SHP77 (cell line): Measurements from ENCODE around the gene SPATS2L.

ENCODE experiments used
- DNase-seq, 2 experiments: peaks; one replicate each; lab custom pipeline; 2025; lab: John Stamatoyannopoulos, UW

SPATS2L gene

DNA sequence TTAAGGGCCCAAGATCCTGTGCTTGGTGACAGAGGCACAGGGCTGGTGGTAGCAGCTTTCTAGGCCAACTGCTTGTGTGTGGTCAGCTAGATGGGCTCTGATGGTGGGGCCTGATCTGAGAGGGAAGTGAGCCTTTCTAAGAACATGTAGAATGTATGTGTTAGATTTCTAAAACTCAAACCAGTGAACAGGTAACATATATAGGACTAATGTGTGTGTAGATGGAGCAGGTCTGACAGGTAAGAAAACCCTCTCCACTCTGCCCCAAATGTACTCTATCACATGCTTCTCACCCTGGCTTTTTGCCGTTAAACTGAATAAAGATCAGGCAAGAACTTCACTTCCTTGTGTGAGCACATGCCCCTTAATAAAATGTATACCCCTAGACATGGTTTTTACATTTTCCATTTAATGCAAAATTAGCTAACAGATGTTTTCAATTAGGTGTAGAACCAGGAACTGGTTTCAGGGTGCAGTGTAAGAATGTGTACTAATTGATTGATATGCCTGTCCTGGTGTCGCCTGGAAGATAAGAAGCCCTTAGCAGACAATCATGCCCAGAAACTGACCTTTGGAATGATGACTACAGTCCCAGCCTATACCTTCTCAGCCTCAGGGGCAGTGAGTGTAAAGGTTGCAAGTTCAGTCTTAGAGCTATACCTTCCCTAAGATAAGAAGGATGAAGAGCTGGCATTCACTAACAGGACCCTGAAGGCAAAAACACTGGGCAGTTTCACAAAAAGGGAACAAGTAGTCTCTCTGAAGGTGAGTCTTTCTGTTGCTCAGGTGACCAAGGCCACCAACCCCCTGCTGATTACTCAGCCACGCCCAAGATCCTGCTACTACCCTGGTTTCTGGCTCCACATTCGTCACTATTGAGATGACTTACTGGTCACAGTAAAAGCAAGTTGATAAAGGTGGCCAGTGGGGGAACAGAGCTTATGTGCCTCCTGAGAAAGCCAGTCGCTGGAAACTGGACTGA, 71.2 kb downstream of the SPATS2L start:
- no peak for DNase-seq

GRCh38 chr2:200378652-200379290, 72.3 kb downstream of the SPATS2L start:
- no peak for DNase-seq

DNA sequence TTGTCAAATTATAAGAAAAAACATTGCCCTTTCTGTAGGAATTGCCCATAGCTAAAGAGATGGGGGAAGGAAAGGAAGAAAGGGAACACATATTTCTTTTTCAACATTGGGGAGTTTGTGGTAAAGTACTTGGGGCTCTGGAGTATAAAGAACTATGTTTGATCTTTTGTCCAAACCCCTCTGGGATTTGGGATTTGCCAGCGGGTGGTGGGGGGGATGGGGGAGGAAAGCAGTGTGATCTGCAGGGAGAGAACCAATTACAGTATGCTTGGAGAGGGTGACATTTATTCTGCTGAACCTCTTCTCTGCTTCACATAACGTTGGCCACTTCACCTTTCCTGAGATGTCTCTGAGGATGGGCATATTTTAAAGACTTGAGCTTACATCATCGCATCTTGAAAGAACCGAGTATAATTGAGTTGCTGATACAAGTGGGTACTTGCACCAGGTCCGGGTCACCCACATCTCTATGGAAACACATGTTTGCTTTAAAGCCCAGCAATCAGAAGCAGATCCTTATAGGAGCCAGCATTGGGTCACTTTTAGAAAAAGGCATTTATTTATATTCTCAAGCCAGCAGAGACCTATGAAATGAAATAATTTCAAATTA, 73.1 kb downstream of the SPATS2L start:
- no peak for DNase-seq

GRCh38 chr2:200380091-200380561, 73.6 kb downstream of the SPATS2L start:
- DNase-seq: no peak

- DNase-seq: no peak
These were observed 74.5 kb downstream of the SPATS2L start for GRCh38 chr2:200380833-200381542.

DNA sequence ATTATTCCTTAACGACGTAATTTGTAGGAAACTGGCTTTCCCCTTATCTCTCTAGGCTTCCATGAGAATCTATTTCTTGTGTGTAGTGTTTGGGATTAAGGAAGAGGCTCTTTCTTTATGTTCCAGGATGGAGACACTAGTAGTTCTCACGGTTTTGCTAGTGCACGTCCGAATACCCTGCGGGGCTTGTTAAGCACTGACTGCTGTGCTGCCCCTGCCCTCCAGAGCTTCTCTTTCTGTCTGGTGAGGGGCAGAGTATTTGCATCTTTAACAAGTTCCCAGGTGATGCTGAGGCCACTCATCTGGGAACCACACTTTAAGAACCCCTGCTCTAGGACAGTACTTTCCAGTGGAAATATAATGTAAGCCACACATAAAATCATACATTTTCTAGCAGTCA, 76.4 kb downstream of the SPATS2L start:
- no peak for DNase-seq

- DNase-seq: no peak
These were observed 77.1 kb downstream of the SPATS2L start for GRCh38 chr2:200383380-200384110.

GRCh38 chr2:200385063-200385635, 78.7 kb downstream of the SPATS2L start:
- no peak for DNase-seq

DNA sequence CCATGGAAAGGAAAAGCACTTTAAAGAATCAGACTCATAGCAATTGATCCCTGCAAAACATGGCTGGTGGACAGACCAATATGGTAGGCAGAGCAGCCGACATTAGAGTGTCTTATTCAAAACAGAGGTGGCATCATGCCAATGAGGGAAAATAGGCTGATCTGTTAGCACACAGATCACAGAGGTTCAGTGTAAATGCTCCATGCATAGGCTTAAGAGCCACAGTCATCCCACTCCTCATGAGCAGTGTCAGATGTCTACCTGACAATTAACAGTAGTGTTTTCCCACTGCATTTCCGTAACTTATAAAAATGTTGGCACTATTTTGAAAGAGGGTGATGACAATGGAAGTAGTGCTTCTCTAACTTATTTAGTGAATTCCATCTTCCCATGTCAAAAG, 86.7 kb downstream of the SPATS2L start:
- DNase-seq: no peak

DNA sequence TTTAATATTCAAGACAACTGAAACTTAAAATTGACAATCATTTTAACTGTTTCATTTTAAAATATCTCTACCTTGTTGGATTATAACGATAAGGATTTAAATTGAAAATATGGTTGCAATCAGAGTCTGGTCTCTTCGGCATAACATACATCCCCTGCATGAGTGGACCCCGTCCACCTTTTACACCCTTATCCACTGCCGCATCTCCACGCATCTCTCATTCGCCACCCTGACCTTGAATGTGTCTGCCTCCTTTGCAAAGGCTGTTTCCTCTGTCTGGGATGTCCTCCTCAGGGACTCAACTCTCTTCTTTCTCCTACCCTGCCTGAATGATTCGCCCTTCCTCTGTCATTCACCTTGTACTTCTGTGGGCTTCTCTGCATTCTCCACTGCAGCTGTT, 87.6 kb downstream of the SPATS2L start:
- DNase-seq: no peak

- DNase-seq: no peak
These were observed 90.3 kb downstream of the SPATS2L start for GRCh38 chr2:200396781-200397242.

DNA sequence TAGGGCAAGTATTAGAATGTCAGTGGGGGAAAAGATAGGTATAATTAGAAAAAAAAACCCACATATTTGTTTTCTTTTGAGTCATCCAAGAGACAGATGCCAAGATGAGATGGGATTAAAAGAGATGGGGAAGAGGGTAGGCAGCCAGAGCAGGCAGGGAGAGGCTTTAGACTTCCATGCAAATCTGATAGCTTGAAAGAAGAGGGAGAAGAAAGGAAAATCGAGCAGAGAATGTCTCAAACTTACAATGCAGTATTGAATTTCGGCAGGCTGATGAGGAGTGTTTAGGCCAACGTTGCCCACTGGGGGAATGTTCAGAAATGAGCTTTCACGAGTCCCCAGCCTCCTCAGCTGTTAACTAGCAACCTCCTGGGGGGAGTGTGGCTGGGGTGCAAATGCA, 91.3 kb downstream of the SPATS2L start:
- no peak for DNase-seq

DNA sequence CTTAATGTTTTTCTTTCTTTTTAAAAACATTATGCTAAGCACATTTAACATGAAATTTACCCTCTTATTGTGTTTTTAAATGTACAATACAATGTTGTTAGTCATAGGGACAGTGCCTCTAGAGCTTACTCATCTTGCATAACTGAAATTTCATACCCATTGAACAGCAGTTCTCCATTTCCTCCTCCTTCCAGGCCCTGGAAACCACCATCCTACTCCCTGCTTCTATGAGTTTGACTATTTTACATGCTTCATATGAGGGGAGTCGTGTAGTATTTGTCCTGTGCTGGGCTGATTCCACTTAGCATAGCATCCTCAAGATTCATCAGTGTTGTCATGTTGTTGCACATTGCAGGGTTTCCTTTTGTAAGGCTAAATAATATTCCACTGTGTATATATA, 92.6 kb downstream of the SPATS2L start:
- no peak for DNase-seq

- DNase-seq: no peak
These were observed 93.1 kb downstream of the SPATS2L start for GRCh38 chr2:200399636-200400035.

GRCh38 chr2:200403814-200404213, 97.3 kb downstream of the SPATS2L start:
- DNase-seq: no peak

GRCh38 chr2:200404615-200405014, 98.1 kb downstream of the SPATS2L start:
- DNase-seq: no peak

- peak; percentile 54 to 58 for DNase-seq
These were observed 99.3 kb downstream of the SPATS2L start for GRCh38 chr2:200405599-200406298.

- no peak for DNase-seq
These were observed 99.9 kb downstream of the SPATS2L start for GRCh38 chr2:200406379-200406778.

- DNase-seq: peak in 1 of 2 experiments; percentile 3
These were observed 102.2 kb downstream of the SPATS2L start for GRCh38 chr2:200408428-200409316.
